Caco-2 (cell line): ENCODE measurements around the gene EXOC1L. TPM values are rescaled to one million over a fixed set of nuclear protein-coding genes. Genes with fewer than 3 reads are reported as not detected.

ENCODE experiments used
- BruUV-seq: library from RNA; stranded (reverse); fragments of 400-500 nt; replicated peaks from 2 replicates; lab custom pipeline; 2021; lab: Mats Ljungman, UMichigan
- CTCF ChIA-PET: fragments of 300-600 bp; sonication (Branson Sonifier 250); formaldehyde crosslinking; loops from one replicate; lab custom pipeline; 2022; ENCODE audit warnings: antibody characterized with exemption; lab: Charles Lee
- POLR2A ChIA-PET: fragments of 300-600 bp; sonication (Branson Sonifier 250); formaldehyde crosslinking; loops from one replicate; lab custom pipeline; 2022; ENCODE audit warnings: antibody characterized with exemption; lab: Charles Lee
- DNase-seq, 2 experiments: peaks; one replicate each; pipeline versions ENCODE4 v3.0.0 to v3.0.0-alpha.2; 2020 to 2022
- H3K27me3 ChIP-seq: replicated peaks from 2 replicates; pipeline ENCODE4 v1.6.0; 2011; ENCODE audit warnings: low read length; ENCODE audit not compliant: control insufficient read depth, insufficient read depth
- H3K36me3 ChIP-seq: 2 replicates; pipeline ENCODE4 v1.5.1; 2011; ENCODE audit warnings: low read length; ENCODE audit not compliant: control insufficient read depth, insufficient read depth
- H3K4me1 ChIP-seq: fragments of 250-450 bp; sonication (Bioruptor Pico); 2 replicates; pipeline ENCODE4 v1.5.1; 2020; ENCODE audit warnings: mild to moderate bottlenecking
- H3K4me3 ChIP-seq: 2 replicates; pipeline ENCODE4 v1.5.1; 2011; ENCODE audit warnings: low read depth, mild to moderate bottlenecking, control low read depth, low read length
- H3K9me3 ChIP-seq: fragments of 250-450 bp; sonication (Bioruptor Pico); 2 replicates; pipeline ENCODE4 v1.5.1; 2020; ENCODE audit warnings: mild to moderate bottlenecking, moderate library complexity
- H3K27ac Mint-ChIP-seq: one replicate; pipeline ENCODE4 v1.8.0; 2022; ENCODE audit warnings: mixed read lengths; ENCODE audit not compliant: unreplicated experiment
- H3K27me3 Mint-ChIP-seq: one replicate; pipeline ENCODE4 v1.8.0; 2022; ENCODE audit warnings: mixed read lengths; ENCODE audit not compliant: insufficient read depth, unreplicated experiment
- H3K36me3 Mint-ChIP-seq: one replicate; pipeline ENCODE4 v1.8.0; 2022; ENCODE audit warnings: mild to moderate bottlenecking, mixed read lengths; ENCODE audit not compliant: insufficient read depth, unreplicated experiment
- H3K4me1 Mint-ChIP-seq: one replicate; pipeline ENCODE4 v1.8.0; 2022; ENCODE audit warnings: low read depth, mixed read lengths; ENCODE audit not compliant: unreplicated experiment
- H3K4me3 Mint-ChIP-seq: one replicate; pipeline ENCODE4 v1.8.0; 2022; ENCODE audit warnings: mild to moderate bottlenecking, moderate library complexity, mixed read lengths; ENCODE audit not compliant: unreplicated experiment
- H3K9me3 Mint-ChIP-seq: one replicate; pipeline ENCODE4 v1.8.0; 2022; ENCODE audit warnings: mixed read lengths; ENCODE audit not compliant: unreplicated experiment
- CTCF ChIP-seq, 2 experiments: fragments of 200-600 bp in 1 of 2; IDR thresholded peaks; 1 replicate in 1 of 2; 2 replicates in 1 of 2; pipeline versions ENCODE4 v1.5.1 to v1.8.0; 2011 to 2022; ENCODE audit warnings: antibody characterized with exemption in 1 of 2, control low read depth in 1 of 2, inconsistent platforms in 1 of 2, low read depth in 1 of 2, low read length in 1 of 2, mild to moderate bottlenecking in 1 of 2, moderate library complexity in 1 of 2; ENCODE audit not compliant: insufficient read depth in 1 of 2, severe bottlenecking in 1 of 2, unreplicated experiment in 1 of 2
- intact Hi-C: fragments of 100-400 bp; cut with micrococcal nuclease; formaldehyde crosslinking; loops from one replicate; pipeline ENCODE4 v1.10.0; 2022; ENCODE audit not compliant: unreplicated experiment
- total RNA-seq: library from RNA; stranded (reverse); gene quantifications from 2 replicates; pipeline ENCODE4 v1.2.3, GENCODE V29; 2022

Gene EXOC1L
- total RNA-seq, 1 experiment from 2014 or later: not detected

GRCh38 chr4:55874831-55875230, 55.2 kb downstream of the EXOC1L start:
- no peaks in the 10 kb centered on the region for H3K4me1 ChIP-seq
- Mint-ChIP-seq H3K36me3 (peaks cover 8% of the 10 kb centered on the region), H3K27me3 (no peaks in the 10 kb centered on the region), H3K27ac (no peak overlapping the region), H3K4me3 (no peak overlapping the region), H3K9me3 (no peaks in the 10 kb centered on the region), H3K4me1 (no peaks in the 10 kb centered on the region)
- intact Hi-C loops: no loop called here
- CTCF ChIA-PET: no interaction called here
- no peak for DNase-seq
- H3K36me3 ChIP-seq: no peaks in the 10 kb centered on the region; the same call in 1 of the 2 replicates
- H3K9me3 ChIP-seq: no peaks in the 10 kb centered on the region
- BruUV-seq: no TSS peak
- no peaks in the 10 kb centered on the region for H3K27me3 ChIP-seq
- TF ChIP-seq CTCF (IDR thresholded peaks at IDR 0.05; ENCODE audit: insufficient read depth in 1 of 2, low read depth in 1 of 2, low read length in 1 of 2, severe bottlenecking in 1 of 2, unreplicated experiment in 1 of 2): no peak
- POLR2A ChIA-PET: no interaction called here
- H3K4me3 ChIP-seq: no peak overlapping the region

GRCh38 chr4:55876387-55876786, 56.8 kb downstream of the EXOC1L start:
- no peaks in the 10 kb centered on the region; the same call in 1 of the 2 replicates for H3K36me3 ChIP-seq
- intact Hi-C loops: no loop called here
- POLR2A ChIA-PET: no interaction called here

GRCh38 chr4:55879224-55879623, 59.6 kb downstream of the EXOC1L start:
- Histone ChIP-seq H3K27me3 (no peaks in the 10 kb centered on the region), H3K4me3 (no peak overlapping the region), H3K36me3 (no peaks in the 10 kb centered on the region; the same call in 1 of the 2 replicates), H3K4me1 (no peaks in the 10 kb centered on the region), H3K9me3 (no peaks in the 10 kb centered on the region)
- intact Hi-C loops: no loop called here
- Mint-ChIP-seq H3K36me3 (peaks cover 8% of the 10 kb centered on the region), H3K27ac (no peak overlapping the region), H3K4me3 (no peak overlapping the region), H3K27me3 (no peaks in the 10 kb centered on the region), H3K4me1 (no peaks in the 10 kb centered on the region), H3K9me3 (no peaks in the 10 kb centered on the region)
- ChIA-PET POLR2A (no interaction called here), CTCF (no interaction called here)
- no peak for DNase-seq
- TF ChIP-seq CTCF (IDR thresholded peaks at IDR 0.05; ENCODE audit: insufficient read depth in 1 of 2, low read depth in 1 of 2, low read length in 1 of 2, severe bottlenecking in 1 of 2, unreplicated experiment in 1 of 2): no peak
- BruUV-seq: no TSS peak

More at GRCh38 chr4:55876387-55876786, 56.8 kb downstream of the EXOC1L start:
- no peaks in the 10 kb centered on the region for H3K4me1 Mint-ChIP-seq
- Histone ChIP-seq H3K4me3 (no peak overlapping the region), H3K9me3 (no peaks in the 10 kb centered on the region), H3K4me1 (no peaks in the 10 kb centered on the region), H3K27me3 (no peaks in the 10 kb centered on the region)
- no peak overlapping the region for H3K4me3 Mint-ChIP-seq
- BruUV-seq: no TSS peak
- no peak for TF ChIP-seq CTCF (IDR thresholded peaks at IDR 0.05; ENCODE audit: insufficient read depth in 1 of 2, low read depth in 1 of 2, low read length in 1 of 2, severe bottlenecking in 1 of 2, unreplicated experiment in 1 of 2)
- H3K9me3 Mint-ChIP-seq: no peaks in the 10 kb centered on the region
- H3K27ac Mint-ChIP-seq: no peak overlapping the region
- no peaks in the 10 kb centered on the region for H3K27me3 Mint-ChIP-seq
- DNase-seq: no peak
- CTCF ChIA-PET: no interaction called here
- H3K36me3 Mint-ChIP-seq: peaks cover 7% of the 10 kb centered on the region
